Measurements from ENCODE around the gene GAPDHS.

- TF ChIP-seq CTCF (conservative IDR thresholded peaks at IDR 0.05 in 1 of 2, IDR thresholded peaks at IDR 0.05 in 1 of 2; ENCODE audit: extremely low read depth in 1 of 2, insufficient read depth in 1 of 2, low read depth in 1 of 2, low read length in 2 of 2) (no peak), EZH2 (IDR thresholded peaks at IDR 0.05; ENCODE audit: borderline replicate concordance, low read length) (no peak)
These were observed 44.6 kb upstream of the GAPDHS start for GRCh38 chr19:35488677-35489076.
